ENCODE data around the gene PIGQ.

GRCh38 chr16:555528-556473 is 14.0 kb upstream of the PIGQ start:
- TF ChIP-seq, protein P1, sequence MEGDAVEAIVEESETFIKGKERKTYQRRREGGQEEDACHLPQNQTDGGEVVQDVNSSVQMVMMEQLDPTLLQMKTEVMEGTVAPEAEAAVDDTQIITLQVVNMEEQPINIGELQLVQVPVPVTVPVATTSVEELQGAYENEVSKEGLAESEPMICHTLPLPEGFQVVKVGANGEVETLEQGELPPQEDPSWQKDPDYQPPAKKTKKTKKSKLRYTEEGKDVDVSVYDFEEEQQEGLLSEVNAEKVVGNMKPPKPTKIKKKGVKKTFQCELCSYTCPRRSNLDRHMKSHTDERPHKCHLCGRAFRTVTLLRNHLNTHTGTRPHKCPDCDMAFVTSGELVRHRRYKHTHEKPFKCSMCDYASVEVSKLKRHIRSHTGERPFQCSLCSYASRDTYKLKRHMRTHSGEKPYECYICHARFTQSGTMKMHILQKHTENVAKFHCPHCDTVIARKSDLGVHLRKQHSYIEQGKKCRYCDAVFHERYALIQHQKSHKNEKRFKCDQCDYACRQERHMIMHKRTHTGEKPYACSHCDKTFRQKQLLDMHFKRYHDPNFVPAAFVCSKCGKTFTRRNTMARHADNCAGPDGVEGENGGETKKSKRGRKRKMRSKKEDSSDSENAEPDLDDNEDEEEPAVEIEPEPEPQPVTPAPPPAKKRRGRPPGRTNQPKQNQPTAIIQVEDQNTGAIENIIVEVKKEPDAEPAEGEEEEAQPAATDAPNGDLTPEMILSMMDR (IDR thresholded peaks at IDR 0.05; ENCODE audit: low read depth, low read length): no peak
- no peak for TF ChIP-seq EZH2phosphoT487 (IDR thresholded peaks at IDR 0.05; ENCODE audit: low read depth)
